Stimulated activated CD8-positive, alpha-beta memory T cell treated with anti-CD3 and anti-CD28 coated beads, Interleukin-4, amount 100 ng/mL, for 24 hours (primary cell): ENCODE results near the gene BAD.
A peak's percentile ranks its signal among the peaks of the same experiment; 100 is the strongest.

Experiments used
- DNase-seq: peaks from one replicate; pipeline ENCODE4 v3.0.0-alpha.2; 2020; ENCODE audit warnings: low read depth

BAD gene

GRCh38 chr11:64229090-64229743, 55.2 kb downstream of the BAD start:
- DNase-seq = no peak

GRCh38 chr11:64227405-64227956, 57.0 kb downstream of the BAD start:
- DNase-seq = no peak

- no peak for DNase-seq
Measured at GRCh38 chr11:64226507-64227051, 57.9 kb downstream of the BAD start.

GRCh38 chr11:64225608-64226506, 58.6 kb downstream of the BAD start, which contains the start of the genes NUDT22 and TRPT1:
NUDT22 (plus strand) TSS chr11:64226274; CDS start chr11:64226653, 379 bp downstream.
TRPT1 (minus strand) TSS chr11:64226186; CDS start chr11:64225860, 326 bp downstream.
- DNase-seq = peak; percentile 93

- DNase-seq = no peak
Measured at GRCh38 chr11:64224891-64225607, 59.4 kb downstream of the BAD start.

- no peak for DNase-seq
Measured at GRCh38 chr11:64224151-64224890, 60.1 kb downstream of the BAD start.

- no peak for DNase-seq
Measured at GRCh38 chr11:64223001-64223651, 61.3 kb downstream of the BAD start.

- DNase-seq = no peak
Measured at GRCh38 chr11:64222651-64223000, 61.8 kb downstream of the BAD start.

GRCh38 chr11:64220798-64221197, 63.7 kb downstream of the BAD start:
- DNase-seq = no peak

- DNase-seq = no peak
Measured at GRCh38 chr11:64220271-64220670, 64.2 kb downstream of the BAD start.
